GM12878 (cell line): Measurements from ENCODE around the gene CTNNBL1. TPM values are rescaled to one million over a fixed set of nuclear protein-coding genes. Genes with fewer than 3 reads are reported as not detected.

Experiments
- ATAC-seq: fragments of 200-7000 bp; cut with Tn5 transposase; 3 replicates; pipeline ENCODE4 v1.9.1; 2020; ENCODE audit warnings: mild to moderate bottlenecking, moderate library complexity
- BruUV-seq: library from RNA; stranded (reverse); fragments of 400-500 nt; replicated peaks from 2 replicates; lab custom pipeline; 2021; lab: Mats Ljungman, UMichigan
- CTCF ChIA-PET: fragments of 300-600 bp; sonication (Branson Sonifier 250); formaldehyde crosslinking; extraction: SDS; loops from one replicate; lab custom pipeline; 2021; ENCODE audit warnings: inconsistent platforms; lab: Yijun Ruan, JAX
- POLR2A ChIA-PET: fragments of 350-600 bp; formaldehyde crosslinking; extraction: SDS; loops from one replicate; lab custom pipeline; 2021; ENCODE audit warnings: inconsistent platforms; lab: Charles Lee
- RAD21 ChIA-PET: fragments of 300-600 bp; sonication (Branson Sonifier 250); formaldehyde crosslinking; loops from one replicate; lab custom pipeline; 2023; ENCODE audit warnings: antibody characterized with exemption; ENCODE audit not compliant: unreplicated experiment; lab: Charles Lee
- SMC1A ChIA-PET: fragments of 300-600 bp; sonication (Branson Sonifier 250); formaldehyde crosslinking; loops from one replicate; lab custom pipeline; 2023; ENCODE audit not compliant: unreplicated experiment, uncharacterized antibody; lab: Charles Lee
- DNase-seq: peaks from one replicate; pipeline ENCODE4 v3.0.0-alpha.2; 2011; ENCODE audit warnings: low read depth, low spot score
- FAIRE-seq: peaks from 3 replicates; lab custom pipeline; 2011; peaks lifted over from hg19 to GRCh38; lab: Jason Lieb, UNC
- H2AFZ ChIP-seq: 2 replicates; pipeline ENCODE4 v1.6.0; 2011; ENCODE audit warnings: low read depth, low read length, control low read depth; ENCODE audit not compliant: control insufficient read depth
- H3K27ac ChIP-seq: 2 replicates; pipeline ENCODE4 v1.5.1; 2011; ENCODE audit warnings: control low read depth; ENCODE audit not compliant: control insufficient read depth, insufficient read depth
- H3K27me3 ChIP-seq, 2 experiments: replicated peaks in 1 of 2; 2 replicates each; pipeline versions ENCODE4 v1.6.0 to v1.6.1; 2011; ENCODE audit warnings: low read length in 1 of 2; ENCODE audit not compliant: control insufficient read depth in 2 of 2, insufficient read depth in 2 of 2
- H3K36me3 ChIP-seq, 2 experiments: 2 replicates each; pipeline ENCODE4 v1.5.1; 2011; ENCODE audit warnings: low read length in 1 of 2; ENCODE audit not compliant: control insufficient read depth in 2 of 2, insufficient read depth in 2 of 2
- H3K4me1 ChIP-seq: 2 replicates; pipeline ENCODE4 v1.6.1; 2011; ENCODE audit warnings: mild to moderate bottlenecking, low read length, moderate library complexity, mixed read lengths; ENCODE audit not compliant: control insufficient read depth, insufficient read depth
- H3K4me2 ChIP-seq: 2 replicates; pipeline ENCODE4 v1.6.0; 2011; ENCODE audit warnings: control low read depth; ENCODE audit not compliant: control insufficient read depth, insufficient read depth
- H3K4me3 ChIP-seq: fragments of 200-600 bp; sonication (generic); 2 replicates; pipeline ENCODE4 v1.5.1; 2016
- H3K79me2 ChIP-seq: 2 replicates; pipeline ENCODE4 v1.6.0; 2011; ENCODE audit warnings: low read length; ENCODE audit not compliant: control insufficient read depth, insufficient read depth
- H3K9ac ChIP-seq: 2 replicates; pipeline ENCODE4 v1.8.0; 2011; ENCODE audit warnings: low read length, control low read depth, mixed read lengths; ENCODE audit not compliant: control insufficient read depth, insufficient read depth
- H3K9me3 ChIP-seq: replicated peaks from 3 replicates; pipeline ENCODE4 v1.5.1; 2011; ENCODE audit warnings: mild to moderate bottlenecking, low read length; ENCODE audit not compliant: control insufficient read depth, insufficient read depth
- H4K20me1 ChIP-seq: 2 replicates; pipeline ENCODE4 v1.6.0; 2011; ENCODE audit not compliant: control insufficient read depth, insufficient read depth
- CHD2 ChIP-seq: IDR thresholded peaks from 2 replicates; pipeline ENCODE4 v1.6.1; 2011; ENCODE audit warnings: low read depth, low read length, improper control_type of control experiment, borderline replicate concordance
- JUNB ChIP-seq: IDR thresholded peaks from 2 replicates; pipeline ENCODE4 v1.6.1; 2016; ENCODE audit warnings: antibody characterized with exemption, mild to moderate bottlenecking
- MTA3 ChIP-seq: IDR thresholded peaks from 2 replicates; pipeline ENCODE4 v1.6.1; 2012; ENCODE audit warnings: low read length, inconsistent platforms, borderline replicate concordance
- TARDBP ChIP-seq: IDR thresholded peaks from 2 replicates; pipeline ENCODE4 v1.6.1; 2016; ENCODE audit warnings: borderline replicate concordance
- YBX1 ChIP-seq: fragments of 450-650 bp; IDR thresholded peaks from 2 replicates; pipeline ENCODE4 v1.6.1; 2016; ENCODE audit warnings: antibody characterized with exemption
- WGBS: methylation state at CpG from one replicate; pipeline ENCODE4 v1.1.6; 2016; ENCODE audit warnings: low lambda C conversion rate; ENCODE audit not compliant: insufficient replicate concordance, insufficient coverage; ENCODE audit errors: missing lambda C conversion rate; 5-methylcytosine and 5-hydroxymethylcytosine counted together
- in situ Hi-C: fragments of 300-500 bp; cut with MboI; formaldehyde crosslinking; loops from 9 replicates; pipeline ENCODE4 v1.14.3; 2018; ENCODE audit warnings: mixed read lengths
- intact Hi-C: fragments of 100-400 bp; cut with micrococcal nuclease; formaldehyde crosslinking; loops from one replicate; pipeline ENCODE4 v1.14.2; 2022; ENCODE audit not compliant: unreplicated experiment
- polyA plus RNA-seq, 11 experiments: library from polyadenylated mRNA; depleted of rRNA in 4 of 11; unstranded in 6 of 11; stranded (reverse) in 5 of 11; fragments of >200 nt; fragmentation: Nextera tagmentation in 4 of 11; fragmentation: Illumina TruSeq in 1 of 11; extraction: Ambion mirVana in 4 of 11; extraction: Trizol in 1 of 11; gene quantifications; 1 replicate in 1 of 11; 2 replicates in 10 of 11; pipeline versions ENCODE4 v1.2.1 to v1.2.3, GENCODE V29; 2011 to 2016; ENCODE audit warnings: inconsistent platforms in 2 of 11, missing spikeins in 2 of 11, low read depth in 1 of 11
- total RNA-seq, 4 experiments: library from RNA; depleted of rRNA in 3 of 4; stranded (reverse); fragments of >200 nt in 3 of 4; fragmentation: Illumina TruSeq in 1 of 4; extraction: Trizol in 1 of 4; gene quantifications; 2 replicates each; pipeline versions ENCODE4 v1.2.1 to v1.2.3, GENCODE V29; 2013 to 2021
- TF ChIP-seq, protein P1 (sequence below): IDR thresholded peaks from 2 replicates; pipeline ENCODE4 v1.6.1; 2012; ENCODE audit warnings: improper control_type of control experiment, low read depth, low read length; ENCODE audit not compliant: insufficient replicate concordance
- TF ChIP-seq, protein P2 (sequence below): fragments of 450-650 bp; IDR thresholded peaks from 2 replicates; pipeline ENCODE4 v1.6.1; 2017; ENCODE audit warnings: antibody characterized with exemption, mild to moderate bottlenecking, moderate library complexity
- TF ChIP-seq, protein P3 (sequence below): fragments of 450-650 bp; IDR thresholded peaks from 2 replicates; pipeline ENCODE4 v1.6.1; 2017; ENCODE audit warnings: mild to moderate bottlenecking, low read depth, inconsistent platforms; ENCODE audit not compliant: poor library complexity, severe bottlenecking

The CTNNBL1 gene
- total and polyA plus RNA-seq, 10 of the 15 experiments (the other 5 are each of a cell fraction or from before 2014, with no cell fraction given) = 43.1 to 102 (median 67.8) TPM

DNA sequence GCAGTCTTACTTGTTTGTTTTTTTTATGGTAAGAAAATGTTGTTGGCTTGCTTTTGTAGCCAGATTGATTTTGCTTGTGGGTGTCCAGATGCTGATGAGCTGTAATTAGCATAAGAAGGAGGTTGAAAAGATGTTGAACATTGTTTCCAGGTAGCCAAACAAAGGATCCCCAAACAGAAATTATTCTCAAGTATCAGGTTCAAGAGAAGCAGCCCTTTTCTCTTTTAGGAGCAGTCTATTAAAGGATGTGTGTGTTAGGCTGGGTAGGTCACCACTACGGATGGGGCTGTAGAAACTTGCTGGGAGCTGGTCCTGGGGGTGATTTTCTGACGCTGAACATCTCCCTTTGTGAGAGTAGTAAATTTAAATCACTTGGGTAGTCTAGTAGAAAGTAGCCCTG lies 122.2 kb downstream of the CTNNBL1 start (continued):
- TF ChIP-seq, protein P1, sequence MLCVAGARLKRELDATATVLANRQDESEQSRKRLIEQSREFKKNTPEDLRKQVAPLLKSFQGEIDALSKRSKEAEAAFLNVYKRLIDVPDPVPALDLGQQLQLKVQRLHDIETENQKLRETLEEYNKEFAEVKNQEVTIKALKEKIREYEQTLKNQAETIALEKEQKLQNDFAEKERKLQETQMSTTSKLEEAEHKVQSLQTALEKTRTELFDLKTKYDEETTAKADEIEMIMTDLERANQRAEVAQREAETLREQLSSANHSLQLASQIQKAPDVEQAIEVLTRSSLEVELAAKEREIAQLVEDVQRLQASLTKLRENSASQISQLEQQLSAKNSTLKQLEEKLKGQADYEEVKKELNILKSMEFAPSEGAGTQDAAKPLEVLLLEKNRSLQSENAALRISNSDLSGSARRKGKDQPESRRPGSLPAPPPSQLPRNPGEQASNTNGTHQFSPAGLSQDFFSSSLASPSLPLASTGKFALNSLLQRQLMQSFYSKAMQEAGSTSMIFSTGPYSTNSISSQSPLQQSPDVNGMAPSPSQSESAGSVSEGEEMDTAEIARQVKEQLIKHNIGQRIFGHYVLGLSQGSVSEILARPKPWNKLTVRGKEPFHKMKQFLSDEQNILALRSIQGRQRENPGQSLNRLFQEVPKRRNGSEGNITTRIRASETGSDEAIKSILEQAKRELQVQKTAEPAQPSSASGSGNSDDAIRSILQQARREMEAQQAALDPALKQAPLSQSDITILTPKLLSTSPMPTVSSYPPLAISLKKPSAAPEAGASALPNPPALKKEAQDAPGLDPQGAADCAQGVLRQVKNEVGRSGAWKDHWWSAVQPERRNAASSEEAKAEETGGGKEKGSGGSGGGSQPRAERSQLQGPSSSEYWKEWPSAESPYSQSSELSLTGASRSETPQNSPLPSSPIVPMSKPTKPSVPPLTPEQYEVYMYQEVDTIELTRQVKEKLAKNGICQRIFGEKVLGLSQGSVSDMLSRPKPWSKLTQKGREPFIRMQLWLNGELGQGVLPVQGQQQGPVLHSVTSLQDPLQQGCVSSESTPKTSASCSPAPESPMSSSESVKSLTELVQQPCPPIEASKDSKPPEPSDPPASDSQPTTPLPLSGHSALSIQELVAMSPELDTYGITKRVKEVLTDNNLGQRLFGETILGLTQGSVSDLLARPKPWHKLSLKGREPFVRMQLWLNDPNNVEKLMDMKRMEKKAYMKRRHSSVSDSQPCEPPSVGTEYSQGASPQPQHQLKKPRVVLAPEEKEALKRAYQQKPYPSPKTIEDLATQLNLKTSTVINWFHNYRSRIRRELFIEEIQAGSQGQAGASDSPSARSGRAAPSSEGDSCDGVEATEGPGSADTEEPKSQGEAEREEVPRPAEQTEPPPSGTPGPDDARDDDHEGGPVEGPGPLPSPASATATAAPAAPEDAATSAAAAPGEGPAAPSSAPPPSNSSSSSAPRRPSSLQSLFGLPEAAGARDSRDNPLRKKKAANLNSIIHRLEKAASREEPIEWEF = no peak
- TF ChIP-seq JUNB = no peak

DNA sequence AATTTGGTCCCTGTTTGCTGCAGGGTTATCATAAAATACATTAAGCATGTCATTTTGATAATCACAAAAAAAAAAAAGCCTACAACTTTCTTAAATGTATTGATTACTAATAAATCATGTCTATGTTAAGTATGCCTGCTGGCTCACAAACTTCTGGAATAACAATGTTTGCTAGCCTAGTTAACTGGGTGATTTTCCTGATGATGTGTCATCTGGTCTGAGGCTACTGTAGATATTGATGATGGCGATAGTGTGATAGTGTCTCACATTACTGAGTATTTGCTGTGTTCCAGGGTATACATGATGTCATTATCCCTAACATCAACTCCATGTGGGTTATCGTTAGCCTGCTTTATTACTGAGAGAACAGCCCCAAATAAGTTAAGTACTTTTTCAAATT lies 122.9 kb downstream of the CTNNBL1 start:
- no TSS peak for BruUV-seq
- TF ChIP-seq MTA3 (no peak), TARDBP (no peak), YBX1 (no peak), CHD2 (no peak)
- TF ChIP-seq, protein P2, sequence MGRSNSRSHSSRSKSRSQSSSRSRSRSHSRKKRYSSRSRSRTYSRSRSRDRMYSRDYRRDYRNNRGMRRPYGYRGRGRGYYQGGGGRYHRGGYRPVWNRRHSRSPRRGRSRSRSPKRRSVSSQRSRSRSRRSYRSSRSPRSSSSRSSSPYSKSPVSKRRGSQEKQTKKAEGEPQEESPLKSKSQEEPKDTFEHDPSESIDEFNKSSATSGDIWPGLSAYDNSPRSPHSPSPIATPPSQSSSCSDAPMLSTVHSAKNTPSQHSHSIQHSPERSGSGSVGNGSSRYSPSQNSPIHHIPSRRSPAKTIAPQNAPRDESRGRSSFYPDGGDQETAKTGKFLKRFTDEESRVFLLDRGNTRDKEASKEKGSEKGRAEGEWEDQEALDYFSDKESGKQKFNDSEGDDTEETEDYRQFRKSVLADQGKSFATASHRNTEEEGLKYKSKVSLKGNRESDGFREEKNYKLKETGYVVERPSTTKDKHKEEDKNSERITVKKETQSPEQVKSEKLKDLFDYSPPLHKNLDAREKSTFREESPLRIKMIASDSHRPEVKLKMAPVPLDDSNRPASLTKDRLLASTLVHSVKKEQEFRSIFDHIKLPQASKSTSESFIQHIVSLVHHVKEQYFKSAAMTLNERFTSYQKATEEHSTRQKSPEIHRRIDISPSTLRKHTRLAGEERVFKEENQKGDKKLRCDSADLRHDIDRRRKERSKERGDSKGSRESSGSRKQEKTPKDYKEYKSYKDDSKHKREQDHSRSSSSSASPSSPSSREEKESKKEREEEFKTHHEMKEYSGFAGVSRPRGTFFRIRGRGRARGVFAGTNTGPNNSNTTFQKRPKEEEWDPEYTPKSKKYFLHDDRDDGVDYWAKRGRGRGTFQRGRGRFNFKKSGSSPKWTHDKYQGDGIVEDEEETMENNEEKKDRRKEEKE = no peak
- TF ChIP-seq, protein P3, sequence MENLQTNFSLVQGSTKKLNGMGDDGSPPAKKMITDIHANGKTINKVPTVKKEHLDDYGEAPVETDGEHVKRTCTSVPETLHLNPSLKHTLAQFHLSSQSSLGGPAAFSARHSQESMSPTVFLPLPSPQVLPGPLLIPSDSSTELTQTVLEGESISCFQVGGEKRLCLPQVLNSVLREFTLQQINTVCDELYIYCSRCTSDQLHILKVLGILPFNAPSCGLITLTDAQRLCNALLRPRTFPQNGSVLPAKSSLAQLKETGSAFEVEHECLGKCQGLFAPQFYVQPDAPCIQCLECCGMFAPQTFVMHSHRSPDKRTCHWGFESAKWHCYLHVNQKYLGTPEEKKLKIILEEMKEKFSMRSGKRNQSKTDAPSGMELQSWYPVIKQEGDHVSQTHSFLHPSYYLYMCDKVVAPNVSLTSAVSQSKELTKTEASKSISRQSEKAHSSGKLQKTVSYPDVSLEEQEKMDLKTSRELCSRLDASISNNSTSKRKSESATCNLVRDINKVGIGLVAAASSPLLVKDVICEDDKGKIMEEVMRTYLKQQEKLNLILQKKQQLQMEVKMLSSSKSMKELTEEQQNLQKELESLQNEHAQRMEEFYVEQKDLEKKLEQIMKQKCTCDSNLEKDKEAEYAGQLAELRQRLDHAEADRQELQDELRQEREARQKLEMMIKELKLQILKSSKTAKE = no peak
- TF ChIP-seq, all 136 proteins: peak for 0
- Histone ChIP-seq H2AFZ (no peak overlapping the region), H3K9me3 (no peaks in the 10 kb centered on the region), H3K4me2 (no peak overlapping the region), H3K9ac (no peak overlapping the region), H4K20me1 (no peaks in the 10 kb centered on the region), H3K27me3 (no peaks in the 10 kb centered on the region), H3K36me3 (peaks cover 0 to 7% of the 10 kb centered on the region in 2 experiments; a peak in 2 of 4 replicates), H3K27ac (no peak overlapping the region), H3K79me2 (no peaks in the 10 kb centered on the region), H3K4me1 (no peaks in the 10 kb centered on the region), H3K4me3 (no peak overlapping the region)
- ChIA-PET RAD21 (no interaction called here), POLR2A (no interaction called here), CTCF (interaction anchor here (2.0 kb wide), 1 partner anchor 9 kb away, joined by 4 read pairs; no protein-coding TSS in a partner anchor), SMC1A (no interaction called here)
- ATAC-seq (no peak), DNase-seq (no peak), FAIRE-seq (no peak)
- in situ Hi-C loops = no loop called here
- 96% methylated on average over 2 of the region's 2 CpGs for WGBS
- intact Hi-C loops = no loop called here
